ENCODE data around the gene TLR1. TPM values are rescaled to one million over a fixed set of nuclear protein-coding genes. Genes with fewer than 3 reads are reported as not detected.
A peak's percentile ranks its signal among the peaks of the same experiment; 100 is the strongest.
"Not testable (repeated sequence)": the region's sequence is repeated elsewhere in the genome, so short reads cannot be mapped to it uniquely, and the experiment has no call there.

TLR1 gene
- polyA plus RNA-seq, 5 donors: 2.2 to 6.6 (median 4.9) TPM

- no peak for DNase-seq
These were observed 6.7 kb upstream of the TLR1 start for GRCh38 chr4:38811297-38811696.

- DNase-seq: not testable (repeated sequence)
These were observed 2.9 kb upstream of the TLR1 start for GRCh38 chr4:38807462-38807861.

GRCh38 chr4:38806251-38806650 is 1.7 kb upstream of the TLR1 start:
- DNase-seq: not testable (repeated sequence)

GRCh38 chr4:38805530-38806145 is 1.0 kb upstream of the TLR1 start:
- DNase-seq: no peak

- peak in 1 of 2 donors; percentile 35 for DNase-seq
These were observed 548 bp downstream of the TLR1 start for GRCh38 chr4:38803833-38804653.

GRCh38 chr4:38802561-38803355 is 1.8 kb downstream of the TLR1 start:
- no peak for DNase-seq

- DNase-seq: no peak
These were observed 3.6 kb downstream of the TLR1 start for GRCh38 chr4:38800961-38801450.

- DNase-seq: no peak
These were observed 4.2 kb downstream of the TLR1 start for GRCh38 chr4:38800366-38800765.

GRCh38 chr4:38795087-38795486 is 9.5 kb downstream of the TLR1 start:
- DNase-seq: no peak

GRCh38 chr4:38794051-38794450 is 10.5 kb downstream of the TLR1 start:
- no peak for DNase-seq

- DNase-seq: no peak
These were observed 13.6 kb downstream of the TLR1 start for GRCh38 chr4:38791010-38791409.

- DNase-seq: no peak
These were observed 16.3 kb downstream of the TLR1 start for GRCh38 chr4:38788317-38788716.

- no peak for DNase-seq
These were observed 16.9 kb downstream of the TLR1 start for GRCh38 chr4:38787693-38788092.

GRCh38 chr4:38785901-38786402 is 18.6 kb downstream of the TLR1 start:
- no peak for DNase-seq

GRCh38 chr4:38785041-38785790 is 19.4 kb downstream of the TLR1 start:
- no peak for DNase-seq

- DNase-seq: no peak
These were observed 20.4 kb downstream of the TLR1 start for GRCh38 chr4:38784141-38784540.

GRCh38 chr4:38783109-38783460 is 21.5 kb downstream of the TLR1 start:
- DNase-seq: no peak

- DNase-seq: peak in 1 of 2 donors; percentile 26
These were observed 22.0 kb downstream of the TLR1 start, which contains the start of gene TLR10 for GRCh38 chr4:38782452-38783108. TLR10 (minus strand) TSS chr4:38782990; CDS start chr4:38775590, 7,400 bp downstream.

GRCh38 chr4:38781854-38782261 is 22.7 kb downstream of the TLR1 start:
- no peak for DNase-seq

GRCh38 chr4:38780833-38781484 is 23.6 kb downstream of the TLR1 start:
- no peak for DNase-seq
